NCI-H2107 (cell line): ENCODE measurements around the gene PRLR.
"Not testable (repeated sequence)": the region's sequence is repeated elsewhere in the genome, so short reads cannot be mapped to it uniquely, and the experiment has no call there.

Experiments used
- DNase-seq: peaks from one replicate; lab custom pipeline; 2025; lab: John Stamatoyannopoulos, UW

Gene PRLR

DNA sequence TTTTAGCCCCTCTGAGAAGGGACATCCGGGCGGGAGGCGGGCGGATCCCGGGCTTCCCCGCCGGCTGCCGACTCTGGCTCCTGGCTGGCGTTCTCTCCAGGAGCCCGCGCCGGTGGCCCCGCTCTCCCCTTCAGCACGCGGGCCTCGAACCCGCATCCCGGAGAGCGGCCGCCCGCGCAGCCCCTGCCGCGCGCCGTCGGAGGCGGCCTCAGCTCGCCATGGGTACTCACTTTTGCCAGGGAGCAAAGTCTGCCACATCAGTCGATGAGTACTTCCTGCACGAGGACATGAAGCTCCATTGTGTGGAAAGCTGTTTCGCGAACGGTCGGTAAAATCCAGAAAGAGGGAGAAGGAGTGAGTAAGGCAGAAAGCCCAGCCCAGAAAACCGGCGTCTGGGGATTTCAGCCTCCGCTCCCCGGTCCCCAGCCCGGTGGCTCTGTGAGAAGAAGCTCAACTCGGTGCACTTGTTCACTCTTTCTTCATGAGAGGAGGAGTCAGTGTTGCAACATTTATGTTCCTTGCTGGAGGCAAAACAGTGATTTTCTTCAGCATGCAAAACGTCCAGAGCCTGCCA is at the start of gene PRLR:
Gene PRLR (minus strand): TSS at position 450 of the 574 bp plus-strand sequence. CDS start 140,867 bp downstream, outside the sequence.
- no peak for DNase-seq

- no peak for DNase-seq
Observed at GRCh38 chr5:35274839-35275509, 44.7 kb upstream of the PRLR start.

DNA sequence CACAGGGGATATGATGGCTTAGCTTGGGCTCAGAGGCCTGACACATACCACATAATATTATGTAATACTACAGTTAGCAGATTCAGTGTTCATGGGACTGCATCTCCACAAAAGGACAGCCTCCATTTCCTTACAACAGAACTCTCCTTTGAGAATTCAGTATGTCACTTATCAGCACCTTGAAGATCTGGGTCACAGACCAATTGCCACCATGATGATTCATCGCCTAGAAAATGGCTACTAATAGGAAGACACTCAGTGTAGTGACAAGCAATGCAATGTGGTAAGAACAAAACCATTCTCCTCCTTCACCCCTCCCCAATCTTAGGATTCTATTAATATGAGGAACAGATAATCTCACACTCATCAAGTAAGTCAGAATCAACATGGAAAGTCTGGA is 38.7 kb upstream of the PRLR start:
- DNase-seq, result no peak

- no peak for DNase-seq
Observed at GRCh38 chr5:35266276-35266675, 36.0 kb upstream of the PRLR start.

DNA sequence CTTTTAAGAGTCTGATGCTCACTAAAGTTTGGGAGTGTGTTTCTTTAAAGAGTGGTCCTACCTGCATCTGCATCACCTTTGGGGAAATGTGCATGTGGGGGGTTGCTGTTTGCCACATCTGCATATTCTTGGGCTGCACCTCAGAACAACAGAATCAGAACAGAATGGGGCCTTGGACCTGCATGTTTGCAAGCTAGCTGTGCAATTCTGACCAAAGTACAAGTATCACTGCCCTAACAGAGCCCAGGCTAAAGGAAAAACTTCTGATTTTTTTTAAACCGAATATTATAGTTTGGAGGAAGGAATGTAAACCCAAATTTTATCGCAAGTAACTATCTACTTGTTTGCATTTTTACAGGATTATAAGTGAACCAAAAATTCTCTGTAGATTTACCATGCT is 34.2 kb upstream of the PRLR start:
- no peak for DNase-seq

DNA sequence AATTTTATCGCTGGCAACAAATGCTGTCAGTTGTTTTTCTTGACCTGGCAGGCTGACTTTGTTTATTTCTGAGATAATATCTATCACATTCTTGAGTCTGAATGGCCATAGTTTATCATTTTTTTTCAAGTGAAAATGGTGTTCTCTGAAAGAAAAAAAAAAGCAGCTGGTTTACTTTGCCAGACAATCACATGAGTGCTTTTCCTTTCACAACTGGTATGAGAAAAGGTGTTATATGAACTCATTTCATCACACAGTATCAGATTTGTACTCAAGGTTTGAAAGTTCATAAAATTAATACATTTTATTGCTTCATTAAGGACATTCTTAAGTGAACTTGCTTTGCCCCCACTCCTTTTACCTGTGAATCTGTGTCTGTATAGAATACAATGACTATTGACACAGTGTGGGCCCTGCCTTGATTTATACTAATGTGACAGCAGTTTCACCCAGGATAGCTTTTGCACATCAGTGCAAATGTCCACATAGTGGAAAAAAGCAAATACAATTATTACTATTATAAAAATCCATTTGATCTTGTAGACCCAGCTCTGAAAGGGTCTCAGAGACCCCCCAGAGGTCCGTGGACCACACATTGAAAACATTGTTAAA is 33.1 kb upstream of the PRLR start:
- DNase-seq, result no peak

DNA sequence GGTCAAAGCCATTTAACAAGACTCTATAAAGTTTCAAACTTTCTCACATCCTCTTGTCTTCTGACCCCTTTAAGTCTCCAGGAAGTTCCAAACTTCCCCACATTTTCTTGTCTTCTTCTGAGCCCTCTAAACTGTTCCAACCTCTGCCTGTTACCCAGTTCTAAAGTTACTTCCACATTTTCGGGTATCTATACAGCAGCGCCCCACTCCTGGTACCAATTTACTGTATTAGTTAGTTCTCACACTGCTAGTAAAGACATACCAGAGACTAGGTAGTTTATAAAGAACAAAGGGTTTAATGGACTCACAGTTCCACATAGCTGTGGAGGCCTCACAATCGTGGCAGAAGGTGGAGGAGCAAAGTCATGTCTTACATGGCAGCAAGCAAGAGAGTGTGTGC is 23.3 kb upstream of the PRLR start:
- no peak for DNase-seq

- DNase-seq, result no peak
Observed at GRCh38 chr5:35252963-35253362, 22.7 kb upstream of the PRLR start.

DNA sequence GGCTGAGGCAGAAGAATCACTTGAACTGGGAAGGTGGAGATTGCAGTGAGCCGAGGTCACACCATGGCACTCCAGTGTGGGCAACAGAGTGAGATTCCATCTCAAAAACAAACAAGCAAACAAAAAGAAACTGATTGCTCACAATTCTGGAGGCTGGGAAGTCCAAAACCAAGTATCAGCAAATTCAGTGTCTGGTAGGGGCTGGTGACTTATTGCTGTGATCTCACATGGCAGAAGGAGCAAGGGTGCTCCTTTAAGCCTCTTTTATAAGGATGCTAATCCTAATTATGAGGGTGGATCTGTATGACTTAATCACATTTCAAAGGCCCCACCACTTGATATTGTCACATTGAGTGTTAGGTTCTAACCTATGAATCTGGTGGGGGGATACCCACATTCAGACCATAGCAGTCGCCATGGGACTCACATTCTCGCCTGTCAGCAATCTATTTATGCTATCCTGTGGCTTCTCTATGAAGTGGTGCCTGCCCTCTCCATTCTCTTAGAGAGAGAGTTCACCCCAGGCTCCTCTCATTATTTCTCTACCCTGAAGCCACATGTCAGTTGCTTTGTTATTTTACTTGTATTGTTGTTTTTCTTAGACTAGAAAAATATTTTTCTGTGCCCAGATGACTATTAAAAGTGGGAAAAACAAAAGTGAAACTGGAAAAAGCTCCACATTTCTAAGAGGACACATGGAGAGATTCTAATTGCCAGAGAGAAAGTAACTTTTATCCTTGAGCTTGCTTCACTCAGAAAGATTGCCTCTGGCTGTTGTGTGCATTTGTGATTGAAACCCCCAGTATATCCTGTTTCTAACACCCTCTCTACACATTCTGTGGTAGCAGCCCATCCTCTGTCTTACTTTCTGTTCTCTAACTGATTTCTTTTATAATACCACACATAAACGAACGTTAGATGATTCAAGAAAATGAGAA is 18.8 kb upstream of the PRLR start:
- DNase-seq, result no peak

DNA sequence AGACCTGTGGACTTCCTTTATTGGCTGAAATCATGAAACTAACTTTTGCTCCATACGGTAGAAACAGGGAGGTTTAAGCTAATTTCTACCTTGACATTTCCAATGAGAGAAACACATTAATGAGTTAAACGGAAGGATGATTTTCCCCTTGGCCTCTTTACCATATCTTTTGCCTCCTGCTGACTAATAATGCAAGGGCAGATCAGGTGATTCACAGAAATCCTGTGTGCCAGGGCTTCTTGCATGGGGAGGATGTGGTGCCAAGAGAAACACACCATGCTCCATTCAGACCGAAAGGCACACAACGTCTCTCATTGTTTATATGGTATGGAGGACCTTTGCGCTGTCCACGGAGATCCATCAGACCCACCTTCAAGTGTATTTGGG is 17.4 kb upstream of the PRLR start:
- DNase-seq, result no peak

GRCh38 chr5:35246900-35247647 is 16.8 kb upstream of the PRLR start:
- DNase-seq, result no peak

GRCh38 chr5:35246411-35246810 is 16.1 kb upstream of the PRLR start:
- DNase-seq, result no peak

DNA sequence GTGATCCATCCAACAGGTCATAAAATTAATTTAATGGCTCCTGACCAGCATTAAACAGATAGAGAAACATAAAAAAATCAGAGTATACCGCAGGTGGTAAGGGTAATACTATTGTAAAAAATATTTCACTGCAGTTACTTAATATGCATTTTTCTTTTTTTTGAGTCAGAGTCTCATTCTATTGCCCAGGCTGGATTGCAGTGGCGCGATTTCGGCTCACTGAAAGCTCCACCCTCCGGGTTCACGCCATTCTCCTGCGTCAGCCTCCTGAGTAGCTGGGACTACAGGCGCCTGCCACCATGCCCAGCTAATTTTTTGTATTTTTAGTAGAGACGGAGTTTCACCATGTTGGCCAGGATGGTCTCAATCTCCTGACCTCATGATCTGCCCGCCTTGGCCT is 15.1 kb upstream of the PRLR start:
- not testable (repeated sequence) for DNase-seq

DNA sequence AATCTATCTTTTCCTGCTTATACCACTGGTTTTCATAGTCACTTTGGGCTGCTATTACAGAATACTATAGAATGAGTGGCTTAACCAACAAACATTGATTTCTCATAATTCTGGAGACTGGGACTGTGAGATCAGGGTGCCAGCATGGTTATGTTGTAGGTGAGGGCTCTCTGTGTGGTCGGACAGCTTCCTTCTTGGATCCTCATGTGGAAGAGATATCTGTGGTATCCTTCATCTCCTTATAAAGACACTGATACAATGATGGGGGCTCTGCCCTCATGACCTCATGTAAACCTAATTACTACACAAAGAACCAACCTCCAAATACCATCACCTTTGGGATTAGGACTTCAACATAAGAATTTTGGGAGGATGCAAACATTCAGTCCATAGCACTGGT is 13.9 kb upstream of the PRLR start:
- DNase-seq, result no peak

- DNase-seq, result no peak
Observed at GRCh38 chr5:35242702-35243258, 12.5 kb upstream of the PRLR start.

GRCh38 chr5:35240892-35241291 is 10.6 kb upstream of the PRLR start:
- DNase-seq, result no peak

GRCh38 chr5:35239911-35240610 is 9.8 kb upstream of the PRLR start:
- DNase-seq, result no peak

DNA sequence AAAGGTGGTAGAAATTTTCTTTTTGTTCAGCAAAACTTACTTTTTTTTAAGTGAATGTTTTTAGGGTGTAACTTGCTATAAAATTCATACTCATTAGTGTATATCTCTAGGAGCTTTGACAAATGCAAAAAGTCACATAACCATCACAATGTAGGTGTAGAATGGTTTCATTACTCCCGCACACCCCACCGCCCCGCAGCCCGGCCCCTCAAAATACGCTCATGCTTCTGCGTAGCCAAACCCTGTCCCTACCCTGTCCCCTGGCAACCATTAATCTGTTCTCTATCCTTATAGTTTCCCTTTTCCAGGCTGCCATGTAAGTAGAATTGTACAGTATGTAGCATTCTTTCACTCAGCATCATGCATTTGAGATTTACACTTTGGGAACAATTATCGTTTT is 9.2 kb upstream of the PRLR start:
- DNase-seq, result no peak

- no peak for DNase-seq
Observed at GRCh38 chr5:35237580-35238376, 7.5 kb upstream of the PRLR start.

DNA sequence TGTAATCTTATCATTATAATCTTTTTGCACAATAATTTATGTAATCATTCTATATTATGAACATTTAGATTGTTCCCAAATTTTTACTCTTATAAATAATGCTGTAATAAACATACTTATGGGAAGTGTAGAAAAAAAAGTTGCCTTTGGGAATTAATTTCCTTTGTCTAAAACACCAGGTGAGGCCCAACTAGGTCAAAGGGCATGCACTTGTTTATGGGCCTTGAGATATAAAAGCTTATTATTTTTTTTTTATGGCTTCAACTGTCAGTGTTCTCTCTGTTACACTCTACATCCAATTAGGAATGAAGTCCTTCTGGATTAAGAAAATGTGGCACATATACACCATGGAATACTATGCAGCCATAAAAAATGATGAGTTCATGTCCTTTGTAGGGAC is 6.5 kb upstream of the PRLR start:
- no peak for DNase-seq
